ENCODE measurements around the gene TCP11L2. TPM values are rescaled to one million over a fixed set of nuclear protein-coding genes. Genes with fewer than 3 reads are reported as not detected.

The TCP11L2 gene
- total and polyA plus RNA-seq, 2 of the 8 experiments (the other 6 are each of a cell fraction or from before 2014, with no cell fraction given), result 2.1 to 7.1 TPM

- TF ChIP-seq GTF2F1 (IDR thresholded peaks at IDR 0.05; ENCODE audit: borderline replicate concordance, low read depth, low read length) (no peak), CHD1 (IDR thresholded peaks at IDR 0.05; ENCODE audit: low read depth, low read length) (no peak), POU5F1 (IDR thresholded peaks at IDR 0.05; ENCODE audit: low read depth, low read length) (no peak)
Measured at GRCh38 chr12:106342397-106343213, 40.1 kb downstream of the TCP11L2 start (continued).
